SH-SY5Y (cell line): ENCODE data around the gene HAND2.

Source experiments
- GATA2 ChIP-seq: IDR thresholded peaks from 2 replicates; pipeline ENCODE4 v1.6.1; 2011; ENCODE audit warnings: mild to moderate bottlenecking, low read depth, low read length
- GATA3 ChIP-seq: IDR thresholded peaks from 2 replicates; pipeline ENCODE4 v1.6.1; 2011; ENCODE audit warnings: low read depth, mild to moderate bottlenecking, low read length, moderate library complexity

DNA sequence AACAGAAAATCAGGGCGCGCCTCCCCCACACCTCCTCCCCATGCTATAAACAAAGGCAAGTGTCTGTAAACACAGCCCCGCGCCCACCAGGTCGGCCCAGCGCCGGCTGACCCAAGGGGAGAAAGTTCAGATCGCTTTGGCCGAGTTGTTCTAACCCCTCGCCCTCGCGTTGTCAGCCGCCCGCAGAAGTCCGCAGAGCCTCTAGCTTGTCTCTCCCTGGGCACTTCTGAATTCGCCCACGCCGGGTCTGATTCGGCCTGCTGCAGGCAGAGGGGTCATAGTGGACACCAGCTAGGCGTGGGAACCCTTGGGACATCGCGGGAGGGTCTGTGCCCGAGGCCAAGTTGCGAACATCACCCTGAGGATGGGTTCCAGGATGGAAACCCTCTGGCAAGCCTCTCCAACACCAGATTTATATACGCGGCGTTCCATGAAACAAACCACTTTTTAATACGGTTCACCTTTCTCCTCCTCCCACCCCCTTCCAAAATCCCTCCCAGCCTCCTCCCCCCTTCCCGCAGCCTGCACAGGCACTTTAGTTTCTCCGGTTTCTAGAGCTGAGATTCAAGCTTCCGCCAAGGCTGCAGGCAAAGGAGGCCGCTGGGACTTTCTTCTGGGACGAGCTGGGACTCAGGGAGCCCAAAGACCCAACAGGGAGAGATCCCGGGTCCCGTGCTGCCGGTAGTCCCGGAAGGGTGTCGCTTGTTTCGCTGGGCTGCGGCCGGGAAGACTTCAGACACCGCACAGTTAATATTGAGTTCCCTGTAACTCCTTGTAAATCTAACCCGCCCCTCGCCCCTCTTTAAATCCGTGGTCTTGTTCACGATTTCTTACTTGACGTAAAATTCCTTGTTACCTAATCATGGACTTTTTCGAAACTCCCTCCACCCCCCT is 4.7 kb downstream of the HAND2 start:
- TF ChIP-seq GATA2, result no peak
- no peak for TF ChIP-seq GATA3
